Measurements from ENCODE around the gene SIRT7.

SIRT7 gene

GRCh38 chr17:81928544-81929252 is 10.7 kb upstream of the SIRT7 start:
- Histone ChIP-seq H3K4me3 (ENCODE audit: low read length) (peak overlapping the region; percentile 89), H3K4me2 (ENCODE audit: low read length) (peak overlapping the region; percentile 97), H3K4me1 (ENCODE audit: control insufficient read depth, insufficient read depth, low read length) (peaks cover 31% of the 10 kb centered on the region), H3K9ac (ENCODE audit: low read depth, low read length) (peak overlapping the region; percentile 92), H3K36me3 (ENCODE audit: insufficient read depth, low read length) (peaks cover 3% of the 10 kb centered on the region), H3K9me3 (replicated peaks; ENCODE audit: low read length) (no peaks in the 10 kb centered on the region), H3K27me3 (ENCODE audit: control insufficient read depth, insufficient read depth, low read length) (no peaks in the 10 kb centered on the region)

DNA sequence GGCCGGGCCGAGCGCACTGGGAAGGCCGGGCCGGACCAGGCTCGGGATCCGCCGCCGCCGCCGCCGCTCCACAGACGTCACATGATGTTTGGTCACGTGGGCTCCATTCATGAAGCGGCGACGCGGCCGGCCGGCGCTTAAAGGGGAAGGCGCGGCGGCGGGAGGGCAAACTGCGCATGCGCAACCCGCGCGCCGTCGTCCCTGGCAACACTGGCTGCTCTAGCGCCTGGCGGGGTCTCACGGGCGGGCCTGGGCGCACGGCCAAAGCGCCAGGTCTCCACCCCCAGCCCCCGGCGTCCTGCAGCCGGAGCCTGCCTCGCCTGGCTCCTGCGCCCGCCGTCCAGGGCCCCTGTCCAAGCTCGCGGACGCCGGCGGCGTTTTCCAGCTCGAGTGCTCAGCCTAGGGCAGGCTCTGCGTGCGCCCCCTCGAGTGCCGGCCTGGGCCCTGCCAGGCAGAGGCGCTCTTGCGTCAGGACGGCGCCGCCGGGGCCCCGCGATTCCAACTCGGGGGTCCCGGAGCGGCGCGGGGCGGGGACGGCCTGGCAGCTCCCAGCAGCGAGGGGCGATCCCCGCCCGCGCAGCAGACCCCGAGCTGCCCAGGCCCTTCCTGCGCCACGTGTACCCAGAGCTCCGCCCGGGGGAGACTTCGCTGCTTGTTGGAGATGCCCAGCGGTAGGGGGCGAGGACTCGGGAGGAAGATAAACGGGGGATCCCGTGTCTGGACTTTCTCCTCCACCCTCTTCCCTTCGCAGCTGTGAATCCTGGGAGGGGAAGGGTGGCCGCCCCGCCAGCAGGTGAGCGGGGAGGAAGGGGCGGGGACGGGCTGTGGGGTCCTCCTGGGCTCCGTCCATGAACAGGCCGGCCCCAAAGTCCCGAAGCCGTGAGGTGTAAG is 9.9 kb upstream of the SIRT7 start, which contains the start of gene MAFG:
MAFG (minus strand) TSS at position 83 of the 891 bp plus-strand sequence. CDS start 4,550 bp downstream, outside the sequence.
- H3K4me1 ChIP-seq (ENCODE audit: control insufficient read depth, insufficient read depth, low read length) = peaks cover 34% of the 10 kb centered on the region

GRCh38 chr17:81927152-81927652 is 9.2 kb upstream of the SIRT7 start:
- peak overlapping the region; percentile 92 for H3K9ac ChIP-seq (ENCODE audit: low read depth, low read length)

More for the DNA sequence above, 9.9 kb upstream of the SIRT7 start, which contains the start of gene MAFG:
- H3K9ac ChIP-seq (ENCODE audit: low read depth, low read length) = peak within 1 kb of the TSS; percentile 92
- no peaks in the 10 kb centered on the region for H3K27me3 ChIP-seq (ENCODE audit: control insufficient read depth, insufficient read depth, low read length)
- peaks cover 3% of the 10 kb centered on the region for H3K36me3 ChIP-seq (ENCODE audit: insufficient read depth, low read length)
- peak within 1 kb of the TSS; percentile 89 for H3K4me3 ChIP-seq (ENCODE audit: low read length)
- H3K4me2 ChIP-seq (ENCODE audit: low read length) = peak within 1 kb of the TSS; percentile 97
- no peaks in the 10 kb centered on the region for H3K9me3 ChIP-seq (replicated peaks; ENCODE audit: low read length)

DNA sequence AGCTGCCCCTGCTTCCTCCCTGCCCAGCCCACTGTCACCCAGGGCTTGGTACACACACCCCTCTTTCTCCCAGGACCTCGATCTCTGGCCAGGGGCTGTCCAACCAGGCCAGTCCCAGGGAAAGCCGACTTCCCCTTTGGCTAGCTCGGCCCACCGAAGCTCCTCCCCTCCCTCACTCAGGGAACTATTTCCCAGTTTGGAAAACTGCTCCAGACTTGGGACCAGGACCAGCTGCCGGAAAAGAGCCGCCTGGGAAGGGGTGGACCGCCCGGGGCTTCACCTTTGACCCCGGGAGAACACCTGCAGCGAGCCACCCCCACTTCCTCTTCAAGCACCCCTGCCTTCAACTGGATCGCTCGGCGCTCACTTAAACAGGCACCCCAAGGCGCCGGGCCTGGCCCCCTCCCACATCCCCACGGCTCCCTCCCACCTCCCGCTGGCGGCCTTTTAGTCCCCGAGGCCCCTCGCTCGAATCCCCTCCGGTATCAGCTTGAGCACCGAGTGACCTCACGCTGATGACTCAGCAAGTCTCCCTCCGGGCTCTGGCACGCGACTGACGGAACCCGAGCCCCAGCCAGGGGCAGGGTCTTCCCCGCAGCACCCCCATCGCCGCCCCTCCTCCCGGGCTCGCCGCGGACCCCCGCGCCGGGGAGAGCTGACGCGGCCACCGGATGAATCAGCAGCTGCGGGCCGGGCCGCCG is 8.6 kb upstream of the SIRT7 start:
- peak overlapping the region; percentile 96 for H3K4me2 ChIP-seq (ENCODE audit: low read length)
- peak overlapping the region; percentile 89 for H3K4me3 ChIP-seq (ENCODE audit: low read length)
- H3K9ac ChIP-seq (ENCODE audit: low read depth, low read length) = peak overlapping the region; percentile 92
- H3K9me3 ChIP-seq (replicated peaks; ENCODE audit: low read length) = no peaks in the 10 kb centered on the region
- H3K4me1 ChIP-seq (ENCODE audit: control insufficient read depth, insufficient read depth, low read length) = peaks cover 34% of the 10 kb centered on the region
- no peaks in the 10 kb centered on the region for H3K27me3 ChIP-seq (ENCODE audit: control insufficient read depth, insufficient read depth, low read length)
- peaks cover 14% of the 10 kb centered on the region for H3K36me3 ChIP-seq (ENCODE audit: insufficient read depth, low read length)

More at GRCh38 chr17:81927152-81927652, 9.2 kb upstream of the SIRT7 start:
- H3K4me2 ChIP-seq (ENCODE audit: low read length) = peak overlapping the region; percentile 97
- H3K4me3 ChIP-seq (ENCODE audit: low read length) = peak overlapping the region; percentile 89
- H3K9me3 ChIP-seq (replicated peaks; ENCODE audit: low read length) = no peaks in the 10 kb centered on the region
- H3K27me3 ChIP-seq (ENCODE audit: control insufficient read depth, insufficient read depth, low read length) = no peaks in the 10 kb centered on the region
- peaks cover 34% of the 10 kb centered on the region for H3K4me1 ChIP-seq (ENCODE audit: control insufficient read depth, insufficient read depth, low read length)
- peaks cover 9% of the 10 kb centered on the region for H3K36me3 ChIP-seq (ENCODE audit: insufficient read depth, low read length)

- Histone ChIP-seq H3K27me3 (ENCODE audit: control insufficient read depth, insufficient read depth, low read length) (no peaks in the 10 kb centered on the region), H3K9me3 (replicated peaks; ENCODE audit: low read length) (no peaks in the 10 kb centered on the region), H3K4me2 (ENCODE audit: low read length) (peak overlapping the region; percentile 96), H3K4me3 (ENCODE audit: low read length) (peak overlapping the region; percentile 89), H3K9ac (ENCODE audit: low read depth, low read length) (peak overlapping the region; percentile 92), H3K4me1 (ENCODE audit: control insufficient read depth, insufficient read depth, low read length) (peaks cover 34% of the 10 kb centered on the region), H3K36me3 (ENCODE audit: insufficient read depth, low read length) (peaks cover 19% of the 10 kb centered on the region)
These were observed 8.0 kb upstream of the SIRT7 start for GRCh38 chr17:81925860-81926450.

DNA sequence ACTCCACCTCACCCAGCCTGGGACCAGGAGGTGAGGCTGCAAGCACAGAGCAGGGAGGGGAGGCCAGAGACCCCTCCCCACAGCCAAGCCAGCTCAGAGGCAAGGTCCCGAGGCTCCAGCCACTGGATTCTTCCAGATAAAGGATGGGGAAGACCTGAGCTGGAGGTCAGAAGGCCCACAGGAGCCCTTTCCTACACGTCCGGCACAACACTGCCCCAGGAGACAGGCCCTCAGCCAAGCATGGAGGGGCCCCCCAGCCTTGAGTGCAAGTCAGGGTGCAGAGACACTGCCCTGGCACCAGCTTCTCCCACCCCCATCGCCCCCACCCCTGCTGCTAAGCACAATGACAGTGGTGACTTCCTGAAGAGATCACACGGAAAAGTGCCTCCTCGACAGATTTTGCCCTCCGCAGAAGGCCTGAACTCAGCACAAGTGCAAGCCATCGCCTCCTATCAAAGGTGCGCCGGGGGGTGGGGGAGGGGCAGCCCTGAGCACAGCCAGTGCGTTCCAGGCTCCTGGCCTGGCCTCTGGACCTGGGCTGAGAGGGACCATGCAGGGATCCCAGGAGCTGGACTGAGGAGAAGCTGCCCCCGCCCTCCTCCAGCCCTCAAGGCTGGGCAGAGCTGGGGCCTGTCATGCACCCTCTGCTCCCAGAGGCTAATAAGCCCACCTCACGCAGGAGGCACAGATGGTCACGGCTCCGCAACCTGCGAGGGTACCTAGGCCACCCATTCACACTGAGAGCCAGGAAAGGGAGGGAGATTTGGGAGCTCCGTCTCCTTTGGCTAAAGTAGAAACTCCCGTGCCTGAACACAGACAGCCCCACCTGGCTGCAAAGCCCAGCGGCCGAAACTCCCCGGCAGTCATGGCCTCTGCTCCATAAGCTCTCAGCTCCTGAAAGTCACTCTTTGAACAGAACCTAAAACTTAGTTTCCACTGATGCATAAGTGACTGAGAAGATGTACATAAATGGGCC is 6.9 kb upstream of the SIRT7 start:
- Histone ChIP-seq H3K36me3 (ENCODE audit: insufficient read depth, low read length) (peaks cover 30% of the 10 kb centered on the region), H3K9ac (ENCODE audit: low read depth, low read length) (peak overlapping the region; percentile 75)

DNA sequence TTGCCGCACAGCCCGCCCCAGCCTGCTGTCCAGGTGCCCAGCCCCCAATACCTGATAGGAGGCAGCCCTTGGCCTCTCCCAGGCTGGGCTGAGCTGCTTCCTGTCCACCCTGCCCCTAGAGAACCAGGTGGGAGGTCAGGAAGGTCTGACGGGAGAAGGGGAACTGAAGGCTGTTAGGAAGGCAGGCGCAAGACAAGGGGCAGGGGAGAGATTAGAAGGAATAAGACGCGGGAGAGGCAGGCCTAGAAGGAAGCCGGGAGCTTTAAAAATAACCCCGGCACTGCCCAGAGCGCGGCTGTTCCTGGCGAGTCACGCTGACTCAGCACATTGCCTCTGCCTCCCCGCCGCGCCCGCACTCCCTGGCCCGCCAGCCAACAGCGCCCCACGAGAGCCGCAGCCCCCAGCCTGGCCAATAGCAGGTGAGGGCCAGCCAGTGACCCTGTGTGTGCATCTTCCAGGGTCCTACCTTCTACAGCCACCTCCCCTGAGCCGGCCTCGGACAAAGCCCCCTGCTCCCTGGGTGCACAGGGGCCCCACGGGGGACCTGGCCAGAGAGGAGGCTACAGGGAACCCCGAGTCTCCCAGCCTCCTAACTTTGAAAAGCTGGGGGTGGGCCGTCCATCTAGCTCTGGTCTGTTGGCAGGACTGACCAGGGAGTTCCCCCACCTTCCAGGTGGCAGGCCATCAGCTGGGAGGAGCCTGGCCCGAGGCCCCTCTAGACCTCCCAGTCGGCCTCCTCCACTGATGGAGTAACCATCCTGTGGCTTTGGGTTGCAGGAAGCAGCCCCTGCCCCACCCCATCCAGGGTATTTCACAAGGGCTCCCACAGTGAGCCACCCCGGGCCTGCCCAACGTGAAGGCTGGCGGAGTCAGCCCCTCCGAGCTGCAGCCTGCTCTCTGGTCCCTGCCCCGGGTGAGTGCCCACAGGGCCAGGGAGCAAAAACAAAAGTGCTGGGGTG is 5.6 kb upstream of the SIRT7 start:
- peaks cover 42% of the 10 kb centered on the region for H3K36me3 ChIP-seq (ENCODE audit: insufficient read depth, low read length)
- H3K9ac ChIP-seq (ENCODE audit: low read depth, low read length) = peak overlapping the region; percentile 75
- peak overlapping the region; percentile 88 for H3K4me2 ChIP-seq (ENCODE audit: low read length)
- no peaks in the 10 kb centered on the region for H3K27me3 ChIP-seq (ENCODE audit: control insufficient read depth, insufficient read depth, low read length)
- H3K4me3 ChIP-seq (ENCODE audit: low read length) = peak overlapping the region; percentile 66
- peaks cover 34% of the 10 kb centered on the region for H3K4me1 ChIP-seq (ENCODE audit: control insufficient read depth, insufficient read depth, low read length)
- H3K9me3 ChIP-seq (replicated peaks; ENCODE audit: low read length) = no peaks in the 10 kb centered on the region

More for the DNA sequence above, 6.9 kb upstream of the SIRT7 start:
- H3K27me3 ChIP-seq (ENCODE audit: control insufficient read depth, insufficient read depth, low read length) = no peaks in the 10 kb centered on the region
- peak overlapping the region; percentile 88 for H3K4me2 ChIP-seq (ENCODE audit: low read length)
- no peaks in the 10 kb centered on the region for H3K9me3 ChIP-seq (replicated peaks; ENCODE audit: low read length)
- H3K4me3 ChIP-seq (ENCODE audit: low read length) = no peak overlapping the region
- H3K4me1 ChIP-seq (ENCODE audit: control insufficient read depth, insufficient read depth, low read length) = peaks cover 34% of the 10 kb centered on the region

DNA sequence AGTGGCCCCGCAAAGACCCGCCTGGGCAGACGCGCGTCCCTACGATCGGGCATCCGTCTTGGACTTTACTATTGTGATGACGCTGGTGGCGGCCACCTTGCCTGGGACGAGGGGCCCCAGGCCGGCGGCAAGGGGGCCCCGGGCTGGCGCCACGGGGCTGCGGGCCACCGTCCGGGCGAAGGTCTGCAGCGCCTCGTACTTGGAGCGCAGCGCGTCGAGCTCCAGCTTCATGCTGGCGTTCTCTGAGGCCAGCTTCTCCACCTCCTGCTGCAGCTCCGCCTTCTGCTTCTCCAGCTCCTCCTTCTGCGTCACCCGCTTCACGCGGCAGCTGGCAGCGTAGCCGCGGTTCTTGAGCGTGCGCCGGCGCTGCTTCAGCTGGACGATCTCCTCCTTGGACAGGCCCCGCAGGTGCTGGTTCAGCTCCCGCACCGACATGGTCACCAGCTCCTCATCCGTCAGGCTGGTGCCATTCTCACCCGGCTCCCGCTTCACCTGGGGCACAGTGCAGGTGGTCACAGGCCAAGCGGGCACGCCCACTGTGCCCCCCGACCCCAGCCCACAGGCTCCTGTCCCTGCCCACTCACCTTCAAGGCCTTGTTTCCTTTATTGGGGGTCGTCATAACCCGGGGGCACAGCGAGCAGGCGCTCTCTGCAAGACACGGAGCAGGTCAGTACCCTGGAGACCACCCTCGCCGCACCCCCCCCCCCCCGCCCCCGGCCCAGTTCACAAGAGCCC is 4.8 kb upstream of the SIRT7 start:
- H3K4me2 ChIP-seq (ENCODE audit: low read length) = peak overlapping the region; percentile 88
- no peaks in the 10 kb centered on the region for H3K9me3 ChIP-seq (replicated peaks; ENCODE audit: low read length)
- H3K4me3 ChIP-seq (ENCODE audit: low read length) = no peak overlapping the region
- H3K9ac ChIP-seq (ENCODE audit: low read depth, low read length) = peak overlapping the region; percentile 75
- H3K27me3 ChIP-seq (ENCODE audit: control insufficient read depth, insufficient read depth, low read length) = no peaks in the 10 kb centered on the region
- H3K36me3 ChIP-seq (ENCODE audit: insufficient read depth, low read length) = peaks cover 42% of the 10 kb centered on the region
- H3K4me1 ChIP-seq (ENCODE audit: control insufficient read depth, insufficient read depth, low read length) = peaks cover 27% of the 10 kb centered on the region

DNA sequence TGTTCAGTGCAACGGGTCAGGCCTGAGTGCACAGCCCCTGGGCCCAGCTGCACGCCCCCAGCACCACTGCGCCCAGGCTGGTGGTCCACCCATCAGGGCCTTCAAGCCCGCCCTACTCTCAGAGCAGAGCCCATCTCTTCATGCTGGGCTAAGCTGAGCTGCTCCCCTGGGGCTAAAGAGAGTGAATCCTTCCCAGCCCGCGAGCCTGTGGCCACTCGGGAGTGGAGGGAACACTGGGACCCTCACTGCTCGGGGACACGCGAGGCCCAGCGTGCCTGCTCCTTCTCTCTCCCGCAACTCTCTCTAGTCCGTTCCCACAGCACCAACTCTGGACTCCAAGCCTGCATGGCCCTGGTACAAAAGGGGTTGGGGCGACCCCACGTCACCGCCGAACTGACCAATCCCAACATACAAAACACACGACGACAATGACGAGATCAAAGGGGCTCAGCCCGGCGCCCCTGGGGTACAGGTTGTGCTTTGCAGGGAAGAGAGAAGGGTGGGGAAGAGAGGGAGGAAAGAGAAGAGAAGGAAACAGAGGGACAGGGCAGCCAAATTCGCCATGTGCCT is 4.1 kb upstream of the SIRT7 start:
- H3K4me1 ChIP-seq (ENCODE audit: control insufficient read depth, insufficient read depth, low read length) = peaks cover 30% of the 10 kb centered on the region
- H3K4me3 ChIP-seq (ENCODE audit: low read length) = no peak overlapping the region
- H3K9ac ChIP-seq (ENCODE audit: low read depth, low read length) = no peak overlapping the region
- no peak overlapping the region for H3K4me2 ChIP-seq (ENCODE audit: low read length)
- H3K27me3 ChIP-seq (ENCODE audit: control insufficient read depth, insufficient read depth, low read length) = no peaks in the 10 kb centered on the region
- no peaks in the 10 kb centered on the region for H3K9me3 ChIP-seq (replicated peaks; ENCODE audit: low read length)
- peaks cover 42% of the 10 kb centered on the region for H3K36me3 ChIP-seq (ENCODE audit: insufficient read depth, low read length)

All from skeletal muscle satellite cell (primary cell).